LNCaP clone FGC (cell line): ENCODE results near the gene PTPRG.

Experiments used
- DNase-seq: peaks from one replicate; pipeline ENCODE4 v3.0.0-alpha.2; 2011; ENCODE audit warnings: low read depth
- H3K4me3 ChIP-seq: 2 replicates; pipeline ENCODE4 v1.5.1; 2011; ENCODE audit warnings: mild to moderate bottlenecking, low read depth, low read length, control low read depth
- TF ChIP-seq, protein P1 (sequence below): IDR thresholded peaks from 2 replicates; pipeline ENCODE4 v1.5.1; 2012; ENCODE audit warnings: mild to moderate bottlenecking; ENCODE audit not compliant: control insufficient read depth, insufficient read depth; ENCODE audit errors: extremely low read depth

PTPRG gene

DNA sequence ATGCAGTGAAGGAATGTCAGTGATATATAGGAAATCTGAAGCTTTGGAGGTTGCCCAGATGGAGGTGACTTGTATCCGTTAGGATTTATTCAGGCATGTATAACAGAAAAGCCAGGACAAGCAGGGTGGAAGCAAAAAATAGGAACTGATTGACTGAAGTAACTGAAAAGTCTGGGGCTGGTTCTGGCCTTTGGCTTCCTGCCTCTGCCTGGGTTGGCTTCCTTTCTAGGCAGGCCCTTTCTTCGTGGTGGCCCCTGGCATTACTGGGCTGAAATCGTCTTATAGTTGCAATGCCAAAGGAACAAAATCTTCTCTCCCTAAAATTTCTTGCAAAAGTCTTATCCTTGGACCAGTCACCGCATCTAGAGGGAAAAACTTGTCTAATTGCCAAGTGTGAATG, 386.1 kb downstream of the PTPRG start:
- no peak overlapping the region for H3K4me3 ChIP-seq
- TF ChIP-seq, protein P1, sequence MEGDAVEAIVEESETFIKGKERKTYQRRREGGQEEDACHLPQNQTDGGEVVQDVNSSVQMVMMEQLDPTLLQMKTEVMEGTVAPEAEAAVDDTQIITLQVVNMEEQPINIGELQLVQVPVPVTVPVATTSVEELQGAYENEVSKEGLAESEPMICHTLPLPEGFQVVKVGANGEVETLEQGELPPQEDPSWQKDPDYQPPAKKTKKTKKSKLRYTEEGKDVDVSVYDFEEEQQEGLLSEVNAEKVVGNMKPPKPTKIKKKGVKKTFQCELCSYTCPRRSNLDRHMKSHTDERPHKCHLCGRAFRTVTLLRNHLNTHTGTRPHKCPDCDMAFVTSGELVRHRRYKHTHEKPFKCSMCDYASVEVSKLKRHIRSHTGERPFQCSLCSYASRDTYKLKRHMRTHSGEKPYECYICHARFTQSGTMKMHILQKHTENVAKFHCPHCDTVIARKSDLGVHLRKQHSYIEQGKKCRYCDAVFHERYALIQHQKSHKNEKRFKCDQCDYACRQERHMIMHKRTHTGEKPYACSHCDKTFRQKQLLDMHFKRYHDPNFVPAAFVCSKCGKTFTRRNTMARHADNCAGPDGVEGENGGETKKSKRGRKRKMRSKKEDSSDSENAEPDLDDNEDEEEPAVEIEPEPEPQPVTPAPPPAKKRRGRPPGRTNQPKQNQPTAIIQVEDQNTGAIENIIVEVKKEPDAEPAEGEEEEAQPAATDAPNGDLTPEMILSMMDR, result no peak

DNA sequence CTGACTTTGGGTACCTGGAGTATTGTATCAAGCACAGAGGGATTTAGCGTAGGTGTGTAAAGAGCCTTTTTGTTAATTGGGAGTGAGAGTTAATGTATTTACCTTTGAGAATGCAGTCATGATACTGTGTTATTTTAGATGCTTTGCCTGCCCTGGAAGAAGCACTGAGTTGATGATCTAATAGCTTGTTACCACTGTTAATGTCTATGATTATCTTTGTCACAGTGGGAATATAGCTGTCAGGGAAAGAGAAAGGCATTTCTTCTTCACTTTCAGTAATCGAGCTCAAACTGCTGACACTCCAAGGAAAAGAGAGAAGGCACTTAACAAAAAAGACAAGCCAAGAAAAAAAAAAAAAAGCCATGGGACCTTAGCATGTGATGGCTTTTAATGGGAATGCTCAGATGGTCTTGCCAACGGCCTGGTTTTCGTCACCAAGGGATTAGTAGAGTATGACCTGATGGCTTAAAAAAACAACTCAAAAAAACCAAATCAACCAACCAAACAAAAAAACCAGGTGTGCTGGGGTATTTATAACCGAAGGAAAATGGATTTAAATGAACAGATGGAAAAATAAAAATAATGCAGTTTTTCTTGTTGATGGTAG, 387.4 kb downstream of the PTPRG start:
- no peak overlapping the region for H3K4me3 ChIP-seq
- TF ChIP-seq, protein P1, result no peak
- DNase-seq, result no peak

More for the DNA sequence above, 386.1 kb downstream of the PTPRG start:
- no peak for DNase-seq

DNA sequence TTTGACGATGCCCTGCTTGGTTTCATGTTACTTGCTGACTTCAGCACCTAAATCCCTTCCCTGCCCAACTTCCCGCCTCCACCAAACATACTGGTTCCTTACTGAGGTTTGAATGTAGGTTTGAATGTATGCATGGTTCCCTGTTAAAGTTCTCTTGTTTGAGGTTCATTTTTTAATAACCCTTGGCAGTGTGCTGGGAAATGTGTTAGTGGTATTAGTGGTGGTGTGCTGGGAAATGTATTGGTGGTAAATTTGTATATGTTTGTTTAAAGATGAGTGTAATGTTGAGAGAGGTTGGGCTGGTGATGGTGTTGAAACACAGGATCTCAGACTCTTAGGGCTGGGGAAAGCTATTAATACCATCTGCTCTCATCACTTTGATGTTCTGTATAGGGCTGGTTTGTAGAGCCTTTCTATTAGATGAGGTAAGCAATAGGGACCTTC, 392.7 kb downstream of the PTPRG start:
- TF ChIP-seq, protein P1, result no peak
- no peak for DNase-seq
- H3K4me3 ChIP-seq, result no peak overlapping the region

DNA sequence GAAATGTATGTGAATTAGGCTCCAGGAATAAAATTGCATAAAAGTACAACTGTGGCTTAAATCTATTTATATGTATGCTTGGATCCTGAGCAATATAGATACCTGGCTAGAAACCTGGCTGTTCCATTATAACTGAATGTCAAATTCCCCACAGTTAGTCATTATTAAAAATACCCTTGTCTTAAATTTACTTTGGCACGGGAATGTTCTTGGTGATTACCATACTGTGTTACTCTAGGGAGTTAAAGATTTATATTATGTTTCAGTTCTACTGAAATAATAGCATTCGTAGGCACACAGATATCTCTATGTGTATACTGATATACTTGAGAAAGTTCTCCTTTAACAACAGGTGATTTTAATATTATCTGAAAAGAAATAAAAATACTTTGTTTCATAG, 394.1 kb downstream of the PTPRG start:
- TF ChIP-seq, protein P1, result no peak
- no peak overlapping the region for H3K4me3 ChIP-seq
- DNase-seq, result no peak

DNA sequence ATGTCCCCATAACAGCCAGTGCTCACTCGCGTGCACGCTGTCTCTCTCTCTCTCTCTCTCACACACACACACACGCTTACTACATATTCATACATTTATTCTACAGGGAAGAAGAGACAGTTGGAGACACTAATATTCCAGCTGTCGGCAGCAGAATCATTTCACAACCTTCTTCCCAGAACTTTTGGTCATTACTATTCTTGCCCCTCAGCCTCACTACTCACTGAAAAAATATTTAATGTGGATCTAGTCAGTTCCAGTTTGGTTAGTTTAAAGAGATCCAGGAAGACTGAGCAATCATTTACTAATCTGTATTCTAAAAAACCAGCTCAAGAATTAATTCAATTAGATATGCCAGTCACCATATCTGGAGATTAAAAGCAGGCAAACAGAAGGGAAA, 394.9 kb downstream of the PTPRG start:
- no peak for DNase-seq

DNA sequence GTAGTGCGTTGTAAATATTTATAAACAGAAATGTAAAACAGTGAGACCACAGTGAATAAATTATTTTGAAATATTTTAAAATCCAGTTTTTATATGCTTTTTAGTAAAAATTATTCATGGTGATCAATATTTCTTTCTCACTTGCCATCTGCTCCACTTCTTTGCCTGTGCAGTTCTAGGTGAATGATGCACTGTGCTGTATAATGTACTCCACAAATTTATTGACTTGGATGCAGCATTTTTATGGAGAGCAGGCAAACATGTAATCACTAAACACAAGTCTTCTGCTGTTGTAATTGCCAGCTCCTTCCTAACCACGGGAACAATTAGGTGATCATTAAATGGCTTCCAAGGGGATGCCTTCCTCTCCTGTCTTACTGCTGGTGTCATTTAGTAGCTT, 395.9 kb downstream of the PTPRG start:
- DNase-seq, result peak; percentile 27
- H3K4me3 ChIP-seq, result no peak overlapping the region
- TF ChIP-seq, protein P1, result no peak

More for the DNA sequence above, 394.9 kb downstream of the PTPRG start:
- H3K4me3 ChIP-seq, result no peak overlapping the region
- TF ChIP-seq, protein P1, result no peak

DNA sequence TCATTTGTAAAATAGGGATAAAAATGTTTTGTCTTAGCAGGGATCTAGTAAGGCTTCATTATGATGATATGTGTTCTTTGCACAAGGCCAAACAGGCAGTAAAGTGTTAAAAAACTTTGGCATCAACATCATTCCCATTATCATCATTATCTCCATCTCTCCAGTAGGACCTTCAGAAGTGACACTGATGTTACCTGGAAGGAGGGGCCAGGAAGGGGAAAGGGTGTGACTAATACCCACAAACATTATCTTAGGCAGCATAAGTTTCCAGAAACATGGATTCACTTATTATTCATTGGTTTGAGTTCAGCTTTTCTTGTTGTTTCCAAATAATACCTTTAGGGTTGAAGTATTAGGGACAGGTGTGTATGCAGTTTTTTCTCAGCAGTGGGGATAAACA, 399.6 kb downstream of the PTPRG start:
- TF ChIP-seq, protein P1, result no peak
- no peak overlapping the region for H3K4me3 ChIP-seq
- DNase-seq, result no peak
